NCI-H446 treated with DMSO at 0.1 percent for 48 hours (cell line): ENCODE results near the gene SLC1A1.

Experiments used
- DNase-seq: peaks from one replicate; lab custom pipeline; 2025; lab: John Stamatoyannopoulos, UW

Gene SLC1A1

DNA sequence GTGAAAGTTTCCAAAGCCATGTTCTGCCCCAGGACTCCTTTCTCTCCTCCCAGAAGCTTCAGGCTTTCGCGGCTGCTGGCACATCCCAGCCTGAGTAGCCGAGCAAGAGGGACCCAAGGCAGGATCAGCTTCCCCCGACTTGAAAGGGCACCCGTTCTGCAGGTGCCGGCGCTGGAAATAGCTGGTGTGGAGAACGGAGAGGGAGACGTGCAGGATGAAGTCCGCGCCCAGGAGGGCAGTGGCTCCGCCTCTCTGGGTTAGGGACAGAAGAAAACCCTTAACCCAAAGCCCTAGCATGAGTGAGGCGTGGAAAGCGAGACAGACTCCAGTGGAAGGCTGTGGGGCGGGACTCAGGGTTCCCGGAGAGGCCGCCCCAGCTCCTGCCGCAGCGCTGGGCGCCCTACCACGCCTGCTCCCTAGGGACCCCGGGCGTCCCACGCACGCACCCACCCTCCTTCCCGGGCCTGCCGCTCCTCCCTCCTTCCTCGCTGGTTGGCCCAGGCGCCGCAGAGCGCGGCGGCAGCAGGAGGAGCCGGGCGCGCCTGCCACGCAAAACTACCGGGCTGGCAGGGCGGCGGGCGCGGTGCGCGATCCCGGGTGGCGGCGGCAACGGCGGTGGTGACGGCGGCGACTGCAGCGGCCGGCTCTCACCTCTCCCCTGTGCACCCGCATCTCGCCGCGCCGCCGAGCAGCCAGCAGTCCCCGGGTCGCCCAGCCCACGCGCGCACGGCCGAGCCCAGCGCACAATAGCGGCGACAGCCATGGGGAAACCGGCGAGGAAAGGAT lies at the start of gene SLC1A1:
SLC1A1 (plus strand) TSS at position 550 of the 786 bp plus-strand sequence; CDS start at position 762, 212 bp downstream.
- no peak for DNase-seq

DNA sequence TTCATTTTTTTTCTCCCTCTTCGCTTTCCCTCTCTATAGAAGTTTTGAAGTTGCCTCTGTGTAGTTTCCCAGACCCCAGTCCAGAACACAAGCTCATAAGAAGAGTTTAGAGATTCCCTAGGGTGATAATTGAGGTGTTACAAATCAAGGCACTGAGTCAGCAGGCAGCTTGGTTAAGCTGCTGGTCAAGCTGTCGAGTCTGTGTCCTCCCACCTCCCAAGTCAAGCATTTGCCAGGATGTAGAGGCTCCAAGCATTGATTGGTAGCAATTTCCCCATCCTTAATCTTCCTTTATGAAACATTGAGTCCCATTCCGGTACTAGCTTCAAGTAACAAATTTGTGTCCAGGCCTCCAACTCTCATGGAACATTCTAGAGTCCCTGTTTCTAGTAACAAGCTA lies 47.5 kb upstream of the SLC1A1 start:
- no peak for DNase-seq

DNA sequence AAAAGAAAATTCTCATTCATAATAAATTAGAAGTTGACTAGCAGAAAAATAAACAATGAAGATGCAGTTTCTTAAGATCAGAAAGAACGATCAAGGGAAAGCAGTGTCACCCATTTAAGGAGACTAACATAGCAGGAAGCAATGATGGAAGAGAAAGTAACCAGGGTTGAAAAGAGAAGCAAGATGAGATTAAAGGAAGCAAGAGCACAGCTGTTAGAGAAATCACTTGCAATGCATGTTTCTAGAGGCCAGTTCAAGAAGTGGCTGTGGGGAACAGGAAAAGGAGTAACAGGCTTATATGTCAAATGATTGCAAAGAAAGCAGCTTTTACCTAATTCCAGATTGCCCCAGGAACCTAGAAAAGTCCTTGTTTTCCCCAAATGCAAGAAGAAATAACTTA lies 46.8 kb upstream of the SLC1A1 start:
- no peak for DNase-seq

DNA sequence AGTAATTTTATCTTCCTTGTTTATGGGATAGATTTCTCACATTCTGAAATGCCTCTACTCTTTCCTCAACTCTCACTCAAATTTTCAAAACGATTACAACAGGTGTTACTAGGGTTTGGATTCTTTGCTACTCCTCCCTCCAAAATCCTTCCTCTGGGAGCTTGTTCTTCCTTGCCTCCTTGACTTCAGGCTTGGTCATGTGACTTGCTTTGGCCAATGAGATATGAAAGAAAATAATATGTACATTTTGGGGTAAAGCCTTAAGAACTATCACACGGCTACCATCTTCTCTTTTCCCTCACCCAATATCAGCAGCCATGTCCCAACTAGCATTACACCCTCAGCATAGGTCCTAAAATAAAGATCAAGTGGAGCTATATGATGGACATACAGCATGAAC lies 28.8 kb upstream of the SLC1A1 start:
- no peak for DNase-seq

DNA sequence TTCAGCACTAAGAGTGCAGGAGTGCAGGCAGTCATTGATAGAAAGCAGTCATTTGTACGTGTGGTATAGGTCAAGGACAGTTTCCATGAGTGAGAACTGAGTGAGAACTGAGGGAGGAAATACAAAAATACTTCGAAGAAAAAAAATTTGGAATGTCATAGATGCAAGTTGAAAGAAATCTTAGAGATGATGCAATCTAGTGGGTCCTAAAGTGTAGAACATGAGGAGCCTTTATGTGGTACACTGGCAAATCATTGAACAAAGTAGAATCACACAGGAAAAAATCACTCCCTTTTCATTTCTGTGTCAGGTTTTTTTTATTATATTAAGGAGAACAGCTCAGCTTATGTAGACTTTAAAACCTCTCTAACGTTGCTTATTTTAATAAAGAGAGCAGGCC lies 26.4 kb upstream of the SLC1A1 start:
- no peak for DNase-seq

DNA sequence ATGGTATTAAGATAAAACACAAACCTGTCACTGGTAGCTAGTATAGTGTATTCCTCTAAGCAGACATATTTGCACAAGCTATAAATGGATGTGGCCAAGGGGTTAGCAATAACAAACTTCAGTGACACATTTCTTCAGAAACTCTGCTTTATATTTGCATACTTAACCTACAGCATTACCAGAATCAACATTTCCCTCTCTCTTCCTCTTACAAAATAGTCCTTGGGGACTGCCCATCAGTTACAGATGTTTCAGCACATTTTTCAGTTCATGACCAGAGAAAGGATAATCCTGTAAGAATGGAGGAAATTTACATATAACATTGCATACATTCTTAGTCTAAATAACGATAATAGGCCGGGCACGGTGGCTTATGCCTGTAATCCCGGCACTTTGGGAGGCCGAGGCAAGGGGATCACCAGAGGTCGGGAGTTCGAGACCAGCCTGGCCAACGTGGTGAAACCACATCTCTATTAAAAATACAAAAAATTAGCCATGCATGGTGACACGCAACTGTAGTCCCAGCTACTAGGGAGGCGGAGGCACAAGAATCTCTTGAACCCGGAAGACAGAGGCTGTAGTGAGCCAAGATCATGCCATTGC lies 25.3 kb upstream of the SLC1A1 start:
- DNase-seq: no peak

DNA sequence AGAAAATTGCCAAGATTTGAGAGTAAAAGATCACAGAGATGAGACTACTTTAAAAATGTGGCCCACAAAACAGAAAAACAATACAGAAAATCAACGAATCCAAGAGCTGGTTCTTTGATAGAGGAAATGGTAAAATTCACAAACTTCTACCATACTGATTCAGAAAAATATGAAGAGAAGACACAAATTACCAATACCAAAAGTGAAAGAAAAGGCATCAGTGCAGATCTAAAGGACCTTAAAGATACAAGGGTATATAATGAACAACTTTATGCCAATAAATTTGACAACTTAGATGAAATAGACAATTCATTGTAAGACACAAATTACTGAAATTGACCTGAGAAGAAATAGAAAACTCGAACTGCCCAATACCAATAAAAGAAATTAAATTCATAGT lies 24.4 kb upstream of the SLC1A1 start:
- DNase-seq: no peak

DNA sequence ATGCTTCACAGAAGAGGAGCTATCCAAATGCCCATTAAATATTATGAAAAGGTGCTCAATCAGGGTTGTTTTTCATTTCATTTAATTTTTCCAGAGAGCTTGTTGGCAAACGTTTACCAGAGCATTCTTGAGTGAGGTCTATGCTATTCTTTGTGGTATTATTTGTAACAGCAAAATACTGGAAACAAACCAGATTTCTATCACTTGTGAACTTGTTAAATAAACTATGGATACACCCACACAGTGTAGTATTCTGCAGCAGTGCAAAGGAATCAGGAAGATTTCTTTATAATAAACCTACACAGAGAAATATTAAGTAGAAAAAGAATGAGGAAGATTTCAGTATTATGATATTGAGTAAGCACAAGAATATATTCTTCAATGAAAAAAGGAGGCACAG lies 15.0 kb upstream of the SLC1A1 start:
- no peak for DNase-seq

DNA sequence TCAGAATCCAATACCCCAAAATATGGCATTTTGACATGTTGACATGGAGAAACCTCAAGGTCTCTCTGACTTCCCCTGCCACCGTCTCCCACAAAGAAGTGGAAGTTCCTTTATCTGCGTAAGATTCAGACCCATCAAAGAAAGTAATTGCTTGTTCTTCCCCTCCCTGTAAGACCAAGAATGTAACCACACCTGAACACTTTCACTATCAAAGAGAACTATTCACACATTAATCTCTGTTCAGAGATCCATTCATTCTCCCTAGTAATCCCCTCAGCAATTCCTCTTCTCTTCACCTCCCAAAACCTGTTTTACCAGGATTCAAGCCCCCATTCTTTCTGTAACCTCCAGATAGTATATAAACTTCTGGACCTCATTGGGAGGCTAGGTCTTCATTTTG lies 4.1 kb upstream of the SLC1A1 start:
- DNase-seq: no peak

DNA sequence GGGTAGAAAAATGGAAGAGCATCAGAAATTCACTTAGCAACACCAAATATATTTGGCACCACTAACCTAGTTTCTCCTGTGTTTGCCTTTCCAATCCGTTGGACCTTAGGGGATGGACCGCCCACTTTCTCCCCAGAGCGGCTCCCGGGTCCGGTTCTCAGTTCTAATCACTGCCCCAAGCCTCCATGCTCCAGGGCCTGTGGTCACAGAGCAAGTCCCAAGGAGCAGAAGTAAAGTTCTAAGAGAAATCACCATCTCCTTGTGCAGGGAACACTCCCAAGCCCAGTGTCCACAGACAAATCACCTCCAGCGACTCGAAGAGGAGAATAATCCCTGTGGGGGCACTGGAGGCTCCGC lies 728 bp upstream of the SLC1A1 start:
- DNase-seq: no peak

DNA sequence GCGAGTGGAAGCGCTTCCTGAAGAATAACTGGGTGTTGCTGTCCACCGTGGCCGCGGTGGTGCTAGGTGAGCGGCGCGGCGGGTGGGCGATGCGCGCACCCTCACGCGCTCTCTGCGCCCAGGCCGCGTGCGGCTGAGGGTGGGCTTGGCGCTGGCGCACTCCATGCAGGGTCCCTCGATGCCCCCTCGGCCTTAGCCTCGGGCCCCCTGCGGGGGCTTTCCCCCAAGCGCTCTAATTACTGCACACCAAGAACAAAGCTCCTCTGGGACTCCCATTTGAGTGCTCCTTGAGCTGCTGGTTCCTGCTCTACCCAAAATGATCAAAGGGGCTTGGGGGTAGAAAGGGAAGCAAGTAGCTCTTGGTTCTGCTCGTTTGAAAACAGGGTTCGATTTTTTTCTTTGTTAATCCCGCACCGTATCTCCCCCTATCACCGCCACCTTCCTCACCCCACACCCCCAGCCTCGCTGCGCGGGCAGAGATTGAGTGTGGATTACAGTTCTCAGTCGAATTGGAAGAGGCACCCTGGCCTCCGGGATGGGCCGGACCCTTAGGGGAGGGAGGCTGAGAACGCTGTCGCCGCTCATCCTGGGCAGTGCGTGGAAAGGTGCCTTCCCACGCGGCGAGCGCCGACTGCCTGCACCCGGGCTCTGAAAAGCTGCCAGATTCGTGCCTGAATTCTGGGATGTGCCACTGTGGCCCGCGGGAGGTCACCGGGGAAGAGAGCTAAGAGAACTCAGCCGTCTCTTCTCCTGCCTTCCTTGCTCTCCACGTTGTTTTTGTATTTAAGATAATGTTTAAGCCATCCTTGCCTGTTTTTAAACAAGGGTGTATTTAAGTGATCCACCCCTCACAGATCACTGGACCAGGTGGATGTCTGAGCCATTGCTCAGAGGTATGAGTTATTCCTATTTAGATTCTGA lies 697 bp downstream of the SLC1A1 start:
- DNase-seq: no peak

DNA sequence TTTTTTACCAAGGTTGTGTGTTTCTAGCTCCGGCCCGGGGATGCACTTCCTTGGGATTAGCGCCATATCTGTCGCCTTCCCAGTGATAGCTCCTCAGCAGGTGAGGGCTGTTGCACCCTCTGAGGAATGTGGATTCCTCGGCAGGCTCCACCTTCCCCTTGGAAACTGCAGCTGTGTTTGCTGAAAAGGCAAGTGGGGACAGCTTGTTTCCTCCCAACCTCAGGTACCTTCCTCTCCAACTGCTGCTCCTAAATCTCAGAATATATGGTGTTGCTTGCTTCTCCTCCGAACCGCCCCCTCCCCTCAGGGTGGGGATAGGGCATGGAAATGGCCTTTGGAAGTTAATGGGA lies 1.3 kb downstream of the SLC1A1 start:
- DNase-seq: no peak

DNA sequence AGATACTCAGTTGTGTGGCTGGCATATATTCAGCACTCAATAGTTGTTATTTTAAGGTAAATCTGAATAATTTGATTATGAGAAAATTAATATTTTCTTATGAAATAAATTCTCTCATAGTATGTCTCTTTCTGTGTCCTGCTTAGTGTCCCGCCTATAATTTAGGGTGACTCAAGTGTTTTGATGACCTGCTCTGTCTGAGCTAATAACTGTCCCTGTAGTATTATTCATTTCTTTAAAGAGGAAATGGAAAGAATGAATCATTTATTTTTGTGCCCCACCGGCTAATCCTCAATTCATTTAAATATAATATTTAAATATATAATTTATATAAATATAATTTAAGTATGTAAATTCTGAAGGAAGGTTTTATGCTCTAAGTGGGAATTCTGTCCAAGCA lies 4.1 kb downstream of the SLC1A1 start:
- no peak for DNase-seq

DNA sequence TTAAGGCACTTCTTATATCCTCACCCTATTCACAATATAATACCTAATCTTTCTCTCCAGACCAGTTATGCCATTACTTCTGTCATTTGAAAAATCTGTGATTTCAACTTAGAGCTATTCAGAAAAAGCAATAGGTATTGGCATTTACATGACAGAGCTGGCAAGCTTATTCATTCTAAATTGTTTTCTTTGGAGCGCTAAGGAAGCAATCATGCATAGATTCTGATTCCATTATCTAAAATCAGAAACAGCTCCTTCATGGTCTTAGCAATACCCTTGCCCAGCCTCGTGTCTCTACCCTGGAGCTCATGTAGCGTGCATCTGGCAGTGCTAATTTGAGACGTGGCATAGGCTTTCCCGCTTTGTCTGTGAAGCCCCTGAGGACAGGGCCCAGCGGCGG lies 4.5 kb downstream of the SLC1A1 start:
- no peak for DNase-seq

DNA sequence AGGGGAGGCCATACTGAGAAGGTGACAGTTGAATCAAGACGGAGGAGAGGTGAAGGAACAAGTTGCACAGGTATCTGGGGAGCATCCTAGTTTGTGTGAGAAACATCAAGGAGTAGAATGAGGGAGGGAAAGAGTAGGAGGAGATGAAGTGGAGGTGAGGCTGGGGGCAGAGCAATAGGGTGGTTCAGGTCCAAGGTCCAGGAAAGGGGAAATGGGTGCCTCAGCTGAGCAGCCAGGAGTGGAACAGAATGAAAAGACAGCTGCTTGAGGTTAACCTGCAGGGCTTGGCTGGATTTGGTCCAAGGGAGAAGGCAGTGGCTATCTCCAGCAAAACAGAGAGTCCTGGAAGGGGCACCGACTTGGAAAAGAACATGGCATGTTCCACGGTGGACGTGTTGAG lies 5.3 kb downstream of the SLC1A1 start:
- DNase-seq: no peak

DNA sequence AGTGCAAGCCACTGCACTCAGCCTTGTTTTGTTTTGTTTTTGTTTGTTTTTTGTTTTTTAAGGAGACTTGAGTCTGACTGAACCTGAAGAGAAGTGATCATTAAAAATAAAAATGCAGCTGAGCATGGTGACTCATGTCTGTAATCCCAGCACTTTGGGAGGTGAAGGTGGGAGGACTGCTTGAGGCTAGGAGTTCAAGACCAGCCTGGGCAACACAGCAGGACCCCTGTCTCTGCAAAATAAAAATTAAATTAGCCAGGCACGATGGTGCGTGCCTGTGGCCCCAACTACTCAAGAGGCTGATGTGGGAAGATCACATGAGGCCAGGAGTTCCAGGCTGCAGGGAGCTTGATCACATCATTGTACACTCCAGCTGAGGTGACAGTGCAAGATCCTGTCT lies 6.2 kb downstream of the SLC1A1 start:
- no peak for DNase-seq

DNA sequence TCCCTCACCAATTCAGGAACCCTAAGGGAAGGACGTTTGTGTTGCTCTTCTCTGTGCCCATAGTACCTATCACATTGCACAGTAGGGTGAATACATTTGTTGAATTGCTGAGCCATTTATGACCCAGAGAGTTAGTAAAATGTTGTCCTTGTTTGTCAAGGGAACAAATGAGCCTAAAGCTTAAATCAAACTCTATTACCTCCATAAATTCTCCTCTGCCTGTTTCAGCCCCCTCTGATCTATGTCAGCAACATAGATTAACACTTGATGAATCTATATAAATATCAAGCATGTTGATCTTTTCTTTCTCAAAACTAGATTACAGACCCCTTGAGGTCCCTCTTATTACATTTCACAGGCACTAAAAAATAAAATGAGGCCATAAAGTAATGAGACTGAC lies 7.1 kb downstream of the SLC1A1 start:
- no peak for DNase-seq

DNA sequence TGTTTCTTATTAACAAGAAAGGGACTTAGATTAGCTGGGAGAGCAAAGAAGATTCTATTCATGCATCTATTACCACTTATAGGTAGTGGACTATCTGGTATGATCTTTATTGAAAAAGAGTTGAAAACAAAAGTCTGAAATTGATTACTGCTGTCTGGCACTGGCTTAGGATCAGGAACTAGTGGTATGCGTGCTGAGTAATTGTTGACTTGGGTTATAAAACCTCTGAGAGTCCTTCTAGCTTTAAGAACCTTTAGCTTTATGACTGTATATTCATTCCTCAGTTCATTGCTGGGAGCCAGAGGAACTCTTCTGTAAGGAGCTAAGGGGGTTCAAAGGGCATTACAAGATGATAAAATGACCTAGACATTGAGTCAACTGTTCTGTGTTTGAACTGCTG lies 7.6 kb downstream of the SLC1A1 start:
- no peak for DNase-seq

DNA sequence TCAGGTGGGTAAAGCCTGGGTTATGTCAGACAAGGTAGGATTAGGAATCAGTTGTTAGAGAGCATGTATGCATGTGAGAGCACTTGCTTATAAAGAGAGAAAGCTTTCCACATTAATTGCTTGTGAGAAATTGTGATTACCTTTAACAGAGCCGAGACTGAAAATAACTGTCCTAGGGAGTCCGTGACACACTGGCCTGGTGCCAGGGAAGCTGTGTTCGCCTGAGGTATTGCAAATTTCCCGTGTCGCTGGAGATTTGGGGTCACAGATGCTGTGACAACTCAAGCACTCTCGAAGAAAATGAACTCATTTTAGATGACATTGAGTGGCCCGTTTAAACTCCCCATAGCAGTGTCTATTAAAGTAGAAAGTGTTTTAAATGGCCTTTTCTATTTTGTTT lies 9.6 kb downstream of the SLC1A1 start:
- DNase-seq: no peak

DNA sequence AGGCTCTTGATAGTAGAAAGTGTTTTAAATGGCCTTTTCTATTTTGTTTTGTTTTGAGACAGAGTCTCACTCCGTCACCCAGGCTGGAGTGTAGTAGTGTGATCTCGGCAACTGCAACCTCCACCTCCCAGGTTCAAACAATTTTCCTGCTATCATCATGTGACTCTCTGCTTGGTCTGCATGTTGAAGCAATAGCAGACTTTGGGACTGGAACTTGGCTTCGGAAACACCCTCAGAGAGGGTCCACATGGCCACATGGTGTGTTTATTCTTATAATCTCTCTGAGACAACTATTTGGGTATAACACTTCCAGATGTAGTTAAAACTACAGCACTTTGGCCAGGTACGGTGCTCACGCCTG lies 10.9 kb downstream of the SLC1A1 start:
- DNase-seq: no peak

DNA sequence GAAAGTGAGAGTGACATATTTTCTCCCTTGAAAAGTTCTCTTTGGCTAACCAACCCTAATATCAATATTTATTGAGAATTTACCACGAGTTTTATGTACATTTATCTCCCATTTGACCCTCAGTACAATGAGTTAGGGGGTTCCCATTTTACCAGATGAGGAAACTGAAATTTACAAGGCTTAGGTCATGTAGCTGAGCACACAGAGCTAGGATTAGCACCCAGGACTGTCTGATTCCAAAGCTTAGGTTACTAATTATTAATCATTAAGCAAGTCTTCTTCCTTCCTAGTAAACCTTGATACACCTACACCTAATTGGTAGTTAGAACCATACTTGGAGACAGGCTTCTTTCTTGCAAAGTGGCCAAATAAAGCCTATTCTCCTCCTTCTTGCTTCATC lies 12.2 kb downstream of the SLC1A1 start:
- no peak for DNase-seq

DNA sequence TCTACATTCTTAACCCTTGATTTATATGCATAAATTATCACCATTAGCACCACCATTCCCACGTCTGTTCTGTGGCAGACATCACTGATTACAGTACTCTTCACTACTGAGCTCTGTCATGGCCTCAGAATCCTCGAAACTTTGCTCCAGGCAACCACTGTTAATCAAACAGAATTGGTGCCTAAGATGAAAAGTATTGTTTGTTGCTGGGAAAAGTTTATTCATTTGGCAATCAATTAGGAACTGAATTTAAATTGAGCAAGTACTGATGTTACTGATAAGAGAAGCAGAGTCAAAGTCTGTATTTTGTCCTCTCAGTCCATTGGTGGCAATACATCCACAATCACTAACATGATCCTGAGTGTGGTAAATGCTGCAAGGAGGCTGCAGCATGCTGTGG lies 12.8 kb downstream of the SLC1A1 start:
- no peak for DNase-seq

DNA sequence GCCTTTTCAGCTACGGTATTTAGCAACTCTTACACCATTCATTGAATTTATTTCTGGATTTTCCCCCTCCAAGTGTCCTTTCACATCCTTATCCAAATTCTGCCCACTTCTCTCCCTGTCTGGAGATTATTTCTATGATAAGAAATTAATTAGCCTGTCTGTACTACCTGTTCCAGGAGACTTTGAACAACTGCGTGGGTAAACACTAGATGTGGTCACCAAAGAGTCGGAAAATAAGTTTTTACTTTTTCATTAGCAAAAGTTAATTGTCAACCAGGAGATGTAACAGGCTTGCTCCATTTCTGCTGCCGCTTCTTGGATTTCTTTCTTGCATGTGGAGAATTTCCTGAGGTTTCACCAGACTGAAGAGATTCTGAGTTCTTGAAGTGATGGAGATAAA lies 14.0 kb downstream of the SLC1A1 start:
- DNase-seq: no peak
